ENCODE data around the gene RAB23. TPM values are rescaled to one million over a fixed set of nuclear protein-coding genes. Genes with fewer than 3 reads are reported as not detected.

The RAB23 gene
- polyA plus RNA-seq, 1 donor from 2014 or later: 11.7 TPM

DNA sequence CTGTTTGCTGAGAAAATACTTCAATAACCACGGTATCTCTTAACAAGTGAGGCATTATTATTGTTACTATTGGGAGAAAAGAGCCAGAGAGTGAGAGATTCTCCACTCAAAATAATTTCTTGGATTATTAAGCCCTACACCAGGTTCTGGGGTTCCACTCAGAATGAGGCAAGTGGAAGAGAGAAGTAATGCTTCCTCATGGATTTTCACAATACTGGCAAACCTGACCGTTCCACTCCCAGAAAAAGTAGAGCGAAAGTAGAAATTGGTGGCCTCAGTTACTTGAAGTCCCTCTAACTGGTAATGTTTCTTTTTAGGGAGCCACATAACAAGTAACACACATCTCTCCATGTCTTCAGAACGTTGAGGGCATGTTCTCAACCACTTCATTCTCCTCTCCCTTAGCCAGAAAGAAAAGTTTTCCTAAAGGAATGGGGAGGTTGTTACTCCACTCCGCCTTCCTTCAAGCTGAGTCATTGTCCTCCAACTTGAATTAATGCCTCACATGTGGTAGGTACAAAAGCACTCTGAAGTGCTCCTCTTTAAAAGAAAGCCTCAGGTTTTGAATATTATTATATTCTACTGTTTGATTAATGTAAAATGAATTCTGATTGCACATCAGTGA lies 48.1 kb downstream of the RAB23 start:
- Histone ChIP-seq H3K9me3 (ENCODE audit: low read length) (no peaks in the 10 kb centered on the region), H3K4me2 (ENCODE audit: low read length) (no peak overlapping the region), H3K27ac (ENCODE audit: low read length) (no peak overlapping the region), H3F3A (ENCODE audit: insufficient read depth, low read length, poor library complexity, severe bottlenecking) (no peaks in the 10 kb centered on the region), H3K36me3 (ENCODE audit: insufficient read depth, low read length) (no peaks in the 10 kb centered on the region), H3K27me3 (ENCODE audit: insufficient read depth, low read depth, low read length) (no peaks in the 10 kb centered on the region), H4K20me1 (ENCODE audit: insufficient read depth) (no peaks in the 10 kb centered on the region), H3K9ac (ENCODE audit: low read length) (no peak overlapping the region), H3K4me3 (ENCODE audit: low read length) (peak overlapping the region; percentile 83), H3K9me2 (ENCODE audit: insufficient read depth, low read length) (no peaks in the 10 kb centered on the region), H2AFZ (ENCODE audit: low read depth, low read length) (no peak overlapping the region), H3K79me2 (replicated peaks; ENCODE audit: insufficient read depth, low read length) (no peaks in the 10 kb centered on the region)
- TF ChIP-seq, protein P1, sequence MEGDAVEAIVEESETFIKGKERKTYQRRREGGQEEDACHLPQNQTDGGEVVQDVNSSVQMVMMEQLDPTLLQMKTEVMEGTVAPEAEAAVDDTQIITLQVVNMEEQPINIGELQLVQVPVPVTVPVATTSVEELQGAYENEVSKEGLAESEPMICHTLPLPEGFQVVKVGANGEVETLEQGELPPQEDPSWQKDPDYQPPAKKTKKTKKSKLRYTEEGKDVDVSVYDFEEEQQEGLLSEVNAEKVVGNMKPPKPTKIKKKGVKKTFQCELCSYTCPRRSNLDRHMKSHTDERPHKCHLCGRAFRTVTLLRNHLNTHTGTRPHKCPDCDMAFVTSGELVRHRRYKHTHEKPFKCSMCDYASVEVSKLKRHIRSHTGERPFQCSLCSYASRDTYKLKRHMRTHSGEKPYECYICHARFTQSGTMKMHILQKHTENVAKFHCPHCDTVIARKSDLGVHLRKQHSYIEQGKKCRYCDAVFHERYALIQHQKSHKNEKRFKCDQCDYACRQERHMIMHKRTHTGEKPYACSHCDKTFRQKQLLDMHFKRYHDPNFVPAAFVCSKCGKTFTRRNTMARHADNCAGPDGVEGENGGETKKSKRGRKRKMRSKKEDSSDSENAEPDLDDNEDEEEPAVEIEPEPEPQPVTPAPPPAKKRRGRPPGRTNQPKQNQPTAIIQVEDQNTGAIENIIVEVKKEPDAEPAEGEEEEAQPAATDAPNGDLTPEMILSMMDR (IDR thresholded peaks at IDR 0.05; ENCODE audit: poor library complexity, severe bottlenecking): no peak
- TF ChIP-seq EZH2 (IDR thresholded peaks at IDR 0.05; ENCODE audit: borderline replicate concordance, insufficient read depth, low read length, poor library complexity, severe bottlenecking): no peak
- no peak for TF ChIP-seq MXI1 (conservative IDR thresholded peaks at IDR 0.05; ENCODE audit: poor library complexity, severe bottlenecking)
- TF ChIP-seq EP300 (conservative IDR thresholded peaks at IDR 0.05; ENCODE audit: poor library complexity, severe bottlenecking): no peak
- TF ChIP-seq SMC3 (conservative IDR thresholded peaks at IDR 0.05; ENCODE audit: poor library complexity): no peak
- no peak for TF ChIP-seq RAD21 (conservative IDR thresholded peaks at IDR 0.05)
- TF ChIP-seq, protein P2, sequence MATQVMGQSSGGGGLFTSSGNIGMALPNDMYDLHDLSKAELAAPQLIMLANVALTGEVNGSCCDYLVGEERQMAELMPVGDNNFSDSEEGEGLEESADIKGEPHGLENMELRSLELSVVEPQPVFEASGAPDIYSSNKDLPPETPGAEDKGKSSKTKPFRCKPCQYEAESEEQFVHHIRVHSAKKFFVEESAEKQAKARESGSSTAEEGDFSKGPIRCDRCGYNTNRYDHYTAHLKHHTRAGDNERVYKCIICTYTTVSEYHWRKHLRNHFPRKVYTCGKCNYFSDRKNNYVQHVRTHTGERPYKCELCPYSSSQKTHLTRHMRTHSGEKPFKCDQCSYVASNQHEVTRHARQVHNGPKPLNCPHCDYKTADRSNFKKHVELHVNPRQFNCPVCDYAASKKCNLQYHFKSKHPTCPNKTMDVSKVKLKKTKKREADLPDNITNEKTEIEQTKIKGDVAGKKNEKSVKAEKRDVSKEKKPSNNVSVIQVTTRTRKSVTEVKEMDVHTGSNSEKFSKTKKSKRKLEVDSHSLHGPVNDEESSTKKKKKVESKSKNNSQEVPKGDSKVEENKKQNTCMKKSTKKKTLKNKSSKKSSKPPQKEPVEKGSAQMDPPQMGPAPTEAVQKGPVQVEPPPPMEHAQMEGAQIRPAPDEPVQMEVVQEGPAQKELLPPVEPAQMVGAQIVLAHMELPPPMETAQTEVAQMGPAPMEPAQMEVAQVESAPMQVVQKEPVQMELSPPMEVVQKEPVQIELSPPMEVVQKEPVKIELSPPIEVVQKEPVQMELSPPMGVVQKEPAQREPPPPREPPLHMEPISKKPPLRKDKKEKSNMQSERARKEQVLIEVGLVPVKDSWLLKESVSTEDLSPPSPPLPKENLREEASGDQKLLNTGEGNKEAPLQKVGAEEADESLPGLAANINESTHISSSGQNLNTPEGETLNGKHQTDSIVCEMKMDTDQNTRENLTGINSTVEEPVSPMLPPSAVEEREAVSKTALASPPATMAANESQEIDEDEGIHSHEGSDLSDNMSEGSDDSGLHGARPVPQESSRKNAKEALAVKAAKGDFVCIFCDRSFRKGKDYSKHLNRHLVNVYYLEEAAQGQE (IDR thresholded peaks at IDR 0.05; ENCODE audit: borderline replicate concordance): no peak
- no peak for TF ChIP-seq POLR2AphosphoS5 (IDR thresholded peaks at IDR 0.05)
- TF ChIP-seq TAF1 (IDR thresholded peaks at IDR 0.05; ENCODE audit: low read depth): no peak

DNA sequence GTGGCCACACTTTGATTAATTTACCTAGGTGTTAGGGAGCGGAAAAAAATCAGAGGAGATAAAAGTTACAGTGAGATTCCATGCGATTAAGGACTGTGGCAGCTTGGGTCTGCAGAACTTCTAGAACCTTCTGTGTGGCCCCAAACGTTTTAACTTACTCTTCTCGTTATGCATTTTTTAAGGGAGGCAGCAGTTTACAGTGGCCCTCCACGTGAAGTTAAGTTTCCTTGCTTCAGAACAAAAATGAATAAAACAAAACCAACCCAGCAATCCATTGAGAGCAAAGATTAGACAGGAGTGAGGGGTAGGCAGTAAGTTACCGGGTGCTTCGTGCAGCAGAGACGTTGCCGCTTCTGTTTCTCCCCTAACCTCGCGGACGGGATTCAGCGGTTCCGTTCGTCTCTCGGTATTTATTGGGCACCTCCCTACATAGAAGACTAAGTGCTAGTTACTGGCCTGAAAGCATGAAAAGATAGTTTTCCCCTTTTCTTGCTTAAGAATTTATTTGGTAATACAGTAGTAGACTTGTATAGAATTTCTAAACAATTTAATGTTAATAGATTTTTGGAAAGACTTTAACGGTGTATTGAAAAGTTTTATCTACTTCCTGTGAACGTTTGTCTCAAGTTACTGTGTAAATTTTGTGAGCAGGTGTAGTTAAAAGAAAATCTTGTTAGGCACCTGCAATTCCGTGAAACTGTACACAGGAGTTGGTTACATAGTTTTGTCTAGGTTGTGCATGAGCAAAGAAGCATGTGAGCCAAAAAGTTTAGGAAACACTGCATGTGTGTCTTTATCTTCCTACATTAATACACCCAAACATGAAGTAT lies 48.8 kb downstream of the RAB23 start:
- Histone ChIP-seq H4K20me1 (ENCODE audit: insufficient read depth) (no peaks in the 10 kb centered on the region), H3K4me3 (ENCODE audit: low read length) (peak overlapping the region; percentile 83), H3F3A (ENCODE audit: insufficient read depth, low read length, poor library complexity, severe bottlenecking) (no peaks in the 10 kb centered on the region), H3K79me2 (replicated peaks; ENCODE audit: insufficient read depth, low read length) (no peaks in the 10 kb centered on the region), H3K36me3 (ENCODE audit: insufficient read depth, low read length) (no peaks in the 10 kb centered on the region), H3K27ac (ENCODE audit: low read length) (peak overlapping the region; percentile 30), H3K9ac (ENCODE audit: low read length) (peak overlapping the region; percentile 74), H3K9me3 (ENCODE audit: low read length) (no peaks in the 10 kb centered on the region), H3K4me2 (ENCODE audit: low read length) (peak overlapping the region; percentile 53), H3K27me3 (ENCODE audit: insufficient read depth, low read depth, low read length) (no peaks in the 10 kb centered on the region), H2AFZ (ENCODE audit: low read depth, low read length) (peak overlapping the region; percentile 42), H3K9me2 (ENCODE audit: insufficient read depth, low read length) (no peaks in the 10 kb centered on the region)
- no peak for TF ChIP-seq MXI1 (conservative IDR thresholded peaks at IDR 0.05; ENCODE audit: poor library complexity, severe bottlenecking)
- TF ChIP-seq EZH2 (IDR thresholded peaks at IDR 0.05; ENCODE audit: borderline replicate concordance, insufficient read depth, low read length, poor library complexity, severe bottlenecking): no peak
